Stimulated activated CD4-positive, alpha-beta T cell treated with anti-CD3 and anti-CD28 coated beads, TNF-alpha, amount 100 ng/mL, for 48 hours (primary cell): ENCODE measurements around the gene MRGPRX4.
"Not testable (repeated sequence)": the region's sequence is repeated elsewhere in the genome, so short reads cannot be mapped to it uniquely, and the experiment has no call there.

Source experiments
- DNase-seq, 3 donors: peaks; one replicate each; pipeline ENCODE4 v3.0.0-alpha.2; 2020; ENCODE audit warnings: low read depth in 3 of 3

Gene MRGPRX4

GRCh38 chr11:18172666-18173065, at the start of gene MRGPRX4:
Gene MRGPRX4 (plus strand): TSS chr11:18172837. CDS start chr11:18173257, 420 bp downstream.
- DNase-seq = no peak

DNA sequence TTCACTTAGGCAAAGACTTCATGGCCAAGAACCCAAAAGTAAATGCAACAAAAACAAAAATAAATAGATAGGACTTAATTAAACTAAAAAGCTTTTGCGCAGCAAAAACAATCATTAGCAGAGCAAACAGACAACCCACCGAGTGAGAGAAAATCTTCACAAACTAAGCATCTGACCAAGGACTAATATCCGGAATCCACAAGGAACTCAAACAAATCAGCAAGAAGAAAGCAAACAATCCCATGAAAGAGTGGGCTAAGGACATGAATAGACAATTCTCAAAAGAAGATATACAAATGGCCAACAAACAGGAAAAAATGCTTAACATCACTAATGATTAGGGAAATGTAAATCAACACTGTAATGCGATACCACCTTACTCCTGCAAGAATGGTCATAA, 41.5 kb upstream of the MRGPRX4 start:
- DNase-seq = not testable (repeated sequence)

DNA sequence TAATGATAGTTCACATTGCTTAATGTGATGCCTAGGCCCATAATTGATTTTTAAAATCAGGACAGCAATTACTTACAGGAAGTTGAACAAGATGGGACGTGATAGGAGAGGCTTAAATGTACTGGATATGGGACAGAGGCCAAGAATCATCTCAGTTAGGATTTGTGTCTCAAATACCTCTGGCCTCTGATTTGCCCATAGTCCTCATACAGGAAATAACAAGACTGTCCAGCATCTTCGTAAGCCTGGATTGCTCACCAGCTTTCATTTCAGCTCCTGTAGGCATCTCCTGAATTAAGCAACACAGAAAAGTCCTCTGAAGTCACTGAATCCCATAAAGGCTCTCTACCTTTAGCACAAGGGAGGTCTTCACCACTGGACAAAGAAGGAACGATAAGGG, 40.3 kb upstream of the MRGPRX4 start, which contains the start of gene MRGPRX3:
Gene MRGPRX3 (plus strand): TSS at position 231 of the 400 bp plus-strand sequence. CDS start 4,632 bp downstream, outside the sequence.
- DNase-seq = no peak

GRCh38 chr11:18135308-18135707, 37.3 kb upstream of the MRGPRX4 start:
- no peak for DNase-seq

- no peak for DNase-seq
Measured at GRCh38 chr11:18137186-18137800, 35.3 kb upstream of the MRGPRX4 start.

- DNase-seq = no peak
Measured at GRCh38 chr11:18140145-18140544, 32.5 kb upstream of the MRGPRX4 start.

DNA sequence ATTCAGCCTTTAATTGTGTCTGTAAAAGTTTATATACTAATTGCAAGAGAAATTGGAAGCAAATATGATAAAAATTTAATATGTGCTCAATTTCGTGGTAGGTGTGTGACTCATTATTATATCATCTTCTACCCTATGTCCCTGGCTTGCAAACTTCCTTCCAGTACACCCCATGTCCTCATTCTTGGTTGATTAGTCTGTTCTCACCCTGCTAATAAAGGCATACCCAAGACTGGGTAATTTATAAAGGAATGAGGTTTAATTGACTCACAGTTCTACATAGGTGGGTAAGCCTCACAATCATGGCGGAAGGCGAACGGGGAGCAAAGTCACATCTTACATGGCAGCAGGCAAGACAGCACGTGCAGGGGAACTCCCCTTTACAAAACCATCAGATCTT, 28.4 kb upstream of the MRGPRX4 start:
- no peak for DNase-seq

GRCh38 chr11:18145025-18145424, 27.6 kb upstream of the MRGPRX4 start:
- no peak for DNase-seq

DNA sequence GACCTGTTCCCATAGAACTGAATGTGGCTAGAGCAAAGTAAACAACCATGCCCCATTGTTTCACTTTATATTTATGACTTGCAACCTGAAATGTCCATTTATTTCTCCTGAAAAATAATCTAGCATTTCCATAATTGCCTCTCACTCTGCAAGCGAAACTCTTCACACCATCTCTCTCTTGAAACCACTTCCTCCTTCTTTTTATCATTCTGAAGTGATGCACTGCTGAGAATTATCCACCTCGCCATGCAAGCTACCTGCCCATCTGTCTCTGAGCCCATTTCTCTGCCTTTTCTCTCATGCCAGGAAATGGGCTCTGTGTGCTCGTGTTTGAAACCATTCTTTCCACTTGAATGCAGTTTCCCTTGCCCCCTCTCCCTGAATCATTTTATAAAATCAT, 26.8 kb upstream of the MRGPRX4 start:
- DNase-seq = no peak

GRCh38 chr11:18151581-18151980, 21.1 kb upstream of the MRGPRX4 start:
- DNase-seq = no peak

DNA sequence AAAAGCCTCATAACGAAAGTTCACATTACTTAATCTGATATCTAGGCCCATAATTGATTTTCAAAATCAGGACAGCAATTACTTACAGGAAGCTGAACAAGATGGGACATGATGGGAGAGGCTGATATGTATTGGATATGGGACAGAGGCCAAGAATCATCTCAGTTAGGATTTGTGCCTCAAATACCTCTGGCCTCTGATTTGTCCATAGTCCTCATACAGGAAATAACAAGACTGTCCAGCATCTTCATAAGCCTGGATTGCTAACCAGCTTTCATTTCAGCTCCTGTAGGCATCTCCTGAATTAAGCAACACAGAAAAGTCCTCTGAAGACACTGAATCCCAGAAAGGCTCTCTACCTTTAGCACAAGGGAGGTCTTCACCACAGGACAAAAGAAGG, 4.3 kb upstream of the MRGPRX4 start:
- no peak for DNase-seq

DNA sequence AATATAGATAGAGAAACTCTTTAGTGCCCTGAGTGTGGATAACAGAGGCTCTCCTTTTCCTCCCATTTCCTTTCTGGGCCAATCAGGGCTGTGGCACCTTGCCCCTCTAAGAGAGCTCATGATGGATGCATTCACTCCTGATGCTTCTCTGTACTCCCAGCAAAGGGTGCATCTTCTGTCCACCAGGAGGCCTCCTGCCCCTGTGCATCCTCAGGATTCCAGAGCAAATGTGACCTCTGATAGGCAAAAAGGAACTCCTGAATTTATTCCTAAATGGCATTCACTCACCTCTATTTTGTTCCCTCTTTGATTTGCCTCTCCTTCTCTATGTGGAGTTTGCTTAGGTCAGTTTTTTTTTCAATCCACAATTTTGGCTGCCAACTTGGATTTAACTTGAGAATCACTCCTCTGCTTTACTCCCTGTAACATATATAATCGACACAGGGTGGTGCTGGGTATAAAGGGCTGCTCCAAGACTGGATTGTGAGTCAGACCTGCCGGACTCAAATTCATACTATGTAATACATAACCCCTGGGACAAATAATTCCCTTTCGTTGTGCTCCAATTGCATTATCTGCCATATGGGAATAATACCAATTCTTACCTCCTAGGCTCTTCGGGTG, 1.1 kb upstream of the MRGPRX4 start:
- no peak for DNase-seq

DNA sequence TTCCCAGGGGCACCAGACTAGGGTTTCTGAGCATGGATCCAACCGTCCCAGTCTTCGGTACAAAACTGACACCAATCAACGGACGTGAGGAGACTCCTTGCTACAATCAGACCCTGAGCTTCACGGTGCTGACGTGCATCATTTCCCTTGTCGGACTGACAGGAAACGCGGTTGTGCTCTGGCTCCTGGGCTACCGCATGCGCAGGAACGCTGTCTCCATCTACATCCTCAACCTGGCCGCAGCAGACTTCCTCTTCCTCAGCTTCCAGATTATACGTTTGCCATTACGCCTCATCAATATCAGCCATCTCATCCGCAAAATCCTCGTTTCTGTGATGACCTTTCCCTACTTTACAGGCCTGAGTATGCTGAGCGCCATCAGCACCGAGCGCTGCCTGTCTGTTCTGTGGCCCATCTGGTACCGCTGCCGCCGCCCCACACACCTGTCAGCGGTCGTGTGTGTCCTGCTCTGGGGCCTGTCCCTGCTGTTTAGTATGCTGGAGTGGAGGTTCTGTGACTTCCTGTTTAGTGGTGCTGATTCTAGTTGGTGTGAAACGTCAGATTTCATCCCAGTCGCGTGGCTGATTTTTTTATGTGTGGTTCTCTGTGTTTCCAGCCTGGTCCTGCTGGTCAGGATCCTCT, 709 bp downstream of the MRGPRX4 start:
- no peak for DNase-seq

DNA sequence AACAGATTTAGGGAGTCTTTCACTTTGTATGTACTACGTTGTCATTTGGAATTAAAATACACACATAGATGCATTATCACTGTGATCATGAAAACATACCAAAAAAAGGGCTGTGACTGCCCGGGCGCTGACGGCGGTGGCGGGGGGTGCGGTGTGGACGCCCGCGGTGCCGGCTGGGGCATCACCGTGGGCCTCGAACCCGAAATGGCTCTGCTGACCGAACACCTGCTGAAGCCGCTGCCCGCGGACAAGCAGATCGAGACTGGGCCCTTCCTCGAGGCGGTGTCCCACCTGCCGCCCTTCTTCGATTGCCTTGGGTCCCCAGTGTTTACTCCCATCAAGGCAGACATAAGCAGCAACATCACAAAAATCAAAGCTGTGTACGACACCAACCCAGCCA, 16.2 kb downstream of the MRGPRX4 start:
- no peak for DNase-seq

DNA sequence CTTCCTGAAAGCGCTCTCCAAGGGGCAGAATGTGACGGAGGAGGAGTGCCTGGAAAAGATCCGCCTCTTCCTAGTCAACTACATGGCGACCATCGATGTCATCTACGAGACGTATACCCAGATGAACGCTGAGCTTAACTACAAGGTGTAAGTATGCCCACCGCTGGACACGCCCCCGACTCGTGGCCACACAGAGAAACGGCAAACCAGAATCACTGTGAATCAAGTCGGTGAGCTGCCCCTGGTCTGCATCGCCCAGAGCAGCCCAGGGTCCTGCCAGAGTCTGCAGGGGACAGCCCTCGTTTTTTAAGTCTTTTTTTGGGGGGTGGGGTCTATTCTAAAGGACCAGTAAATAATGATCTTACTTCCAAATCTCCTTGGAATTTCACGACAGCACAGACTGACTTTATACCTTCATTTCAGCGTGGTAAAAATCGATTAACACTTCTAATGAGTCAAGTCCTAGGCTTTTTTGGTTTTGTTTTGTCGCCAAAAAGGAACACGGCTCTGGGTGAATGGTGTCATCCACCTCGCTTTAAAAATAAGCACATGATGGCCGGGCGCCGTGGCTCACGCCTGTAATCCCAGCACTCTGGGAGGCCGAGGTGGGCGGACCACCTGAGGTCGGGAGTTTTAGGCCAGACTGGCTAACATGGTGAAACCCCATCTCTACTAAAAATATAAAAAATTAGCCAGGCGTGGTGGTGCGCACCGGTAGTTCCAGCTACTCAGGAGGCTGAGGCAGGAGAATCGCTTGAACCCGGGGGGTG, 17.0 kb downstream of the MRGPRX4 start:
- DNase-seq = not testable (repeated sequence)

DNA sequence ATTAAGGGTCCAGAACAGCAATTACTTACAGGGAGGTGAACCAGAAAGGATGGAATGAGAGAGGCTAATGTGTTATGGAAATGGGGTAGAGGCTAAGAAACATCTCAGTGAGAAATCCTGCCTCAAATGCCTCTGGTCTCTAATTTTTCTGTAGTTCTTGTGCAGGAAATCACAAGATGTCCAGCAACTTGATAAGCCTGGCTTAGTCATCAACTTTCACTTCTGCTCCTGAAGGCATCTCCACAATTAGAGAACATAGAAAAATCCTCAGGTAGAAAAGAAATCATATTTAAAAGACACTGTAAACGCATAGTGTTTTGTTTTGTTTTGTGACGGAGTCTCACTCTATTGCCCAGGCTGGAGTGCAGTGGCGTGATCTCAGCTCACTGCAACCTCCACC, 18.7 kb downstream of the MRGPRX4 start:
- DNase-seq = no peak

DNA sequence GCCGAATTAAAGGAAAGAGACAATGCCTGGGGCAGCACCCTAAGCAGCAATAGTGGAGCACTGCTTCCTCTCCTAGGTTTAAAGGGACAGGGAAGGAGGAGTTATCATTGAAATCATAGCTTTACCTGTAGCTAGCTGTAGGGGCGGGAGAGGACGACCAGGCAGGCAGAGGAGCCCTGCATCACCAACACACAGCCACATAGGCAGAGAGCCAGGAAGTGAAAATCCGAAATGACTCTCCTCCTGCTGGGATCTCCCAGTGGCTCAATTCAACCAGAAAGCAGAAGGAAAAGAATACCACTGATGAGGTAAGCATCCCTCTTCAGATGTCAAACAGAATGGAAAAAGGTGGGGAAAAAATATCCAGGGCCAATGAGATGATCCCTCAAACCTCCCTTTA, 20.4 kb downstream of the MRGPRX4 start:
- no peak for DNase-seq

DNA sequence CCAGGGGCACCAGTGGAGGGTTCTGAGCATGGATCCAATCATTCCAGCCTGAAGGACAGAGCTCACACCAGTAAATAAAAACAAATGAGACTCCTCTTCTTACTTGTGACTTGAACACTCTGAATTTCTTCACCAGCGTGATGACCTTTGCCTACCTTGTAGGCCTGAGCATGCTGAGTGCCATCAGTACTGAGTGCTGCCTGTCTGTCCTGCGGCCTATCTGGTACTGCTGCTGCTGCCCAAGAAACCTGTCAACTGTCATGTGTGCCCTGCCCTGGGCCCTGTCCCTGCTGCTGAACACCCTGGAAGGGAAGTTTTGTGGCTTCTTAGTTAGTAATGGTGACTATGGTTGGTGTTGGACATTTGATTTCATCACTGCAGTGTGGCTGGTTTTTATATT, 23.9 kb downstream of the MRGPRX4 start:
- DNase-seq = no peak

DNA sequence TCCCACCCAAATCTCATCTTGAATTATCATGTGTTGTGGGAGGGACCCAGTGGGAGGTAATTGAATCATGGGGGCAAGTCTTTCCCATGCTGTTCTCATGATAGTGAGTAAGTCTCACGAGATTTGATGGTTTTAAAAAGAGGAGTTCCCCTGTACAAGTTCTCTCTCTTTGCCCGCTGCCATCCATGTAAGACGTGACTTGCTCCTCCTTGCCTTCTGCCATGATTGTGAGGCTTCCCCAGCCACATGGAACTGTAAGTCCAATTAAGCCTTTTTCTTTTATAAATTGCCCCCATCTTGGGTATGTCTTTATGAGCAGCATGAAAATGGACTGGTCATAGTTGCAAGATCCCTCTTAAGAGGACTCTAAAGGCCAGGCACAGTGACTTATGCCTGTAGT, 25.1 kb downstream of the MRGPRX4 start:
- DNase-seq = not testable (repeated sequence)

GRCh38 chr11:18203723-18204122, 31.1 kb downstream of the MRGPRX4 start:
- DNase-seq = no peak

- DNase-seq = no peak
Measured at GRCh38 chr11:18204220-18204619, 31.6 kb downstream of the MRGPRX4 start.

GRCh38 chr11:18204771-18205170, 32.1 kb downstream of the MRGPRX4 start:
- no peak for DNase-seq
